ENCODE results near the gene LRRC71.

GRCh38 chr1:156921053-156921529, 659 bp downstream of the LRRC71 start:
- TF ChIP-seq POLR2A (IDR thresholded peaks at IDR 0.05) (no peak), CTCF (IDR thresholded peaks at IDR 0.05) (no peak), EP300 (IDR thresholded peaks at IDR 0.05) (no peak)
